Sigmoid colon (tissue), 7 donors: ENCODE measurements around the gene PCDHB8. TPM values are rescaled to one million over a fixed set of nuclear protein-coding genes. Genes with fewer than 3 reads are reported as not detected.
A peak's percentile ranks its signal among the peaks of the same experiment; 100 is the strongest.
"Not testable (repeated sequence)": the region's sequence is repeated elsewhere in the genome, so short reads cannot be mapped to it uniquely, and the experiment has no call there.

Experiments
- DNase-seq: peaks from one replicate; pipeline ENCODE4 v3.0.0-alpha.2; 2019
- H3K27ac ChIP-seq, 4 donors: fragments of 200-600 bp; sonication (generic); one replicate each; pipeline ENCODE4 v1.5.1; 2016 to 2019; ENCODE audit warnings: mild to moderate bottlenecking in 1 of 4
- H3K27me3 ChIP-seq, 3 donors: fragments of 200-600 bp; sonication (generic); one replicate each; pipeline ENCODE4 v1.5.1; 2019; ENCODE audit warnings: mild to moderate bottlenecking in 1 of 3
- H3K36me3 ChIP-seq, 4 donors: fragments of 200-600 bp; sonication (generic); one replicate each; pipeline ENCODE4 v1.5.1; 2016 to 2019
- H3K4me1 ChIP-seq, 4 donors: fragments of 200-600 bp; sonication (generic); one replicate each; pipeline ENCODE4 v1.5.1; 2017 to 2019
- H3K4me3 ChIP-seq, 4 donors: fragments of 200-600 bp; sonication (generic); one replicate each; pipeline ENCODE4 v1.5.1; 2017 to 2019; ENCODE audit warnings: mild to moderate bottlenecking in 2 of 4, moderate library complexity in 1 of 4
- H3K9me3 ChIP-seq, 4 donors: fragments of 200-600 bp in 3 of 4; sonication (generic) in 3 of 4; one replicate each; pipeline versions ENCODE4 v1.5.1 to v1.6.1; 2013 to 2019
- CTCF ChIP-seq, 4 experiments: fragments of 450-650 bp in 3 of 4; fragments of 200-600 bp in 1 of 4; IDR thresholded peaks; one replicate each; pipeline ENCODE4 v1.5.1; 2016 to 2019; ENCODE audit warnings: antibody characterized with exemption in 4 of 4, mild to moderate bottlenecking in 3 of 4, moderate library complexity in 2 of 4
- EP300 ChIP-seq, 4 donors: sonication (generic); formaldehyde crosslinking; IDR thresholded peaks; one replicate each; pipeline ENCODE4 v1.6.1; 2017; ENCODE audit warnings: antibody characterized with exemption in 4 of 4
- POLR2A ChIP-seq, 2 donors: fragments of 450-650 bp; IDR thresholded peaks; one replicate each; pipeline ENCODE4 v1.6.1; 2016; ENCODE audit warnings: antibody characterized with exemption in 2 of 2, mild to moderate bottlenecking in 2 of 2, moderate library complexity in 2 of 2
- POLR2AphosphoS5 ChIP-seq, 4 donors: sonication (generic); formaldehyde crosslinking; IDR thresholded peaks; one replicate each; pipeline ENCODE4 v1.6.1; 2017; ENCODE audit warnings: antibody characterized with exemption in 4 of 4
- whole genome bisulfite sequencing, 2 donors: extraction: QIAGEN DNeasy Blood & Tissue Kit; methylation state at CpG; one replicate each; pipeline ENCODE4 v1.1.7; 2013; 5-methylcytosine and 5-hydroxymethylcytosine counted together
- intact Hi-C: fragments of 100-400 bp; cut with DNase I; formaldehyde crosslinking; loops from one replicate; pipeline ENCODE4 v1.15.1; 2023
- polyA plus RNA-seq, 3 donors: library from polyadenylated mRNA; stranded (reverse); fragments of 200-250 nt; gene quantifications; one replicate each; pipeline ENCODE4 v1.2.3, GENCODE V29; 2013
- total RNA-seq, 4 donors: library from RNA; depleted of rRNA; stranded (reverse); fragments of >200 nt; gene quantifications; one replicate each; pipeline ENCODE4 v1.1.0, GENCODE V29; 2016
- donor health status: healthy with polysubstance abuse.
- donor health status: Bipolar disorder and iron deficiency.
- donor health status: healthy.

Gene PCDHB8
- total and polyA plus RNA-seq, 7 donors = 0.19 to 2.3 (median 0.82) TPM; not detected in 2

GRCh38 chr5:141213656-141214339 is 36.2 kb downstream of the PCDHB8 start, which contains the start of gene PCDHB13:
PCDHB13 (plus strand) TSS chr5:141213919; CDS start chr5:141214124, 205 bp downstream.
- H3K4me3 ChIP-seq = peak within 1 kb of the TSS in 3 of 4 donors; percentile 16 to 22 (median 19)
- peaks cover 15 to 62% (median 25%) of the 10 kb centered on the region in 4 donors for H3K9me3 ChIP-seq
- WGBS, 2 donors = 14 to 16% methylated on average over 14 to 15 of the region's 18 CpGs
- intact Hi-C loops, DNase-seq, H3K4me1 ChIP-seq, H3K27ac ChIP-seq, H3K27me3 ChIP-seq, H3K36me3 ChIP-seq: not testable (repeated sequence)
- peak in 2 of 4 experiments; percentile 17 to 44 for TF ChIP-seq CTCF (IDR thresholded peaks at IDR 0.05)

GRCh38 chr5:141214583-141214982 is 37.0 kb downstream of the PCDHB8 start:
- DNase-seq, H3K36me3 ChIP-seq, H3K27ac ChIP-seq, H3K4me1 ChIP-seq, H3K27me3 ChIP-seq, H3K4me3 ChIP-seq, intact Hi-C loops: not testable (repeated sequence)
- H3K9me3 ChIP-seq = peaks cover 15 to 59% (median 25%) of the 10 kb centered on the region in 4 donors
- 68 to 75% methylated on average over 11 of the region's 12 CpGs for WGBS, 2 donors

GRCh38 chr5:141215504-141215903 is 37.9 kb downstream of the PCDHB8 start:
- H3K4me3 ChIP-seq, H3K36me3 ChIP-seq, H3K4me1 ChIP-seq, DNase-seq, H3K27ac ChIP-seq, intact Hi-C loops, H3K27me3 ChIP-seq: not testable (repeated sequence)
- H3K9me3 ChIP-seq = peaks cover 11 to 53% (median 23%) of the 10 kb centered on the region in 4 donors
- WGBS, 2 donors = 44 to 78% methylated on average over 36 to 37 of the region's 40 CpGs

GRCh38 chr5:141216035-141216434 is 38.4 kb downstream of the PCDHB8 start:
- DNase-seq, H3K27me3 ChIP-seq, H3K27ac ChIP-seq, H3K36me3 ChIP-seq, intact Hi-C loops, H3K4me1 ChIP-seq, H3K4me3 ChIP-seq: not testable (repeated sequence)
- H3K9me3 ChIP-seq = peaks cover 9 to 51% (median 23%) of the 10 kb centered on the region in 4 donors
- 37 to 72% methylated on average over 19 to 22 of the region's 26 CpGs for WGBS, 2 donors

- Histone ChIP-seq H3K4me3 (peak within 1 kb of the TSS; percentile 11 to 34 (median 24)), H3K9me3 (peaks cover 19 to 61% (median 42%) of the 10 kb centered on the region in 4 donors), H3K36me3 (peaks cover 0 to 6% (median 0%) of the 10 kb centered on the region in 4 donors), H3K27ac (no peak within 1 kb of the TSS), H3K27me3 (no peaks in the 10 kb centered on the region), H3K4me1 (peaks cover 0 to 3% (median 0%) of the 10 kb centered on the region in 4 donors)
- TF ChIP-seq EP300 (IDR thresholded peaks at IDR 0.05) (no peak), CTCF (IDR thresholded peaks at IDR 0.05) (no peak), POLR2A (IDR thresholded peaks at IDR 0.05) (no peak), POLR2AphosphoS5 (IDR thresholded peaks at IDR 0.05) (no peak)
- intact Hi-C loops = loop anchor here (5.0 kb wide), 1 partner anchor 339 kb away; no protein-coding TSS in a partner anchor
- 28 to 40% methylated on average over 15 of the region's 15 CpGs for WGBS, 2 donors
- DNase-seq = no peak
These were observed 45.7 kb downstream of the PCDHB8 start, which contains the start of gene PCDHB14 for GRCh38 chr5:141223112-141223783. PCDHB14 (plus strand) TSS chr5:141223343; CDS start chr5:141223506, 163 bp downstream.

- H3K36me3 ChIP-seq, H3K4me1 ChIP-seq, DNase-seq, H3K27me3 ChIP-seq, H3K27ac ChIP-seq, H3K4me3 ChIP-seq: not testable (repeated sequence)
- WGBS, 2 donors = 33 to 66% methylated on average over 35 of the region's 40 CpGs
- intact Hi-C loops = loop anchor here (5.0 kb wide), 1 partner anchor 337 kb away; no protein-coding TSS in a partner anchor
- peaks cover 13 to 57% (median 38%) of the 10 kb centered on the region in 4 donors for H3K9me3 ChIP-seq
These were observed 47.3 kb downstream of the PCDHB8 start for GRCh38 chr5:141224844-141225243.

GRCh38 chr5:141225421-141225820 is 47.8 kb downstream of the PCDHB8 start:
- H3K27ac ChIP-seq, H3K27me3 ChIP-seq, intact Hi-C loops, DNase-seq, H3K36me3 ChIP-seq, H3K4me1 ChIP-seq, H3K4me3 ChIP-seq: not testable (repeated sequence)
- H3K9me3 ChIP-seq = peaks cover 13 to 59% (median 38%) of the 10 kb centered on the region in 4 donors
- 36 to 66% methylated on average over 25 to 30 of the region's 30 CpGs for WGBS, 2 donors
